ENCODE data around the gene NRG2.

The NRG2 gene

GRCh38 chr5:139810341-139811273 is 232.5 kb downstream of the NRG2 start:
- no peak for DNase-seq (ENCODE audit: low read depth)

- DNase-seq (ENCODE audit: low read depth), result no peak
Measured at GRCh38 chr5:139809331-139809810, 233.7 kb downstream of the NRG2 start.

GRCh38 chr5:139808481-139809330 is 234.4 kb downstream of the NRG2 start:
- DNase-seq (ENCODE audit: low read depth), result no peak

DNA sequence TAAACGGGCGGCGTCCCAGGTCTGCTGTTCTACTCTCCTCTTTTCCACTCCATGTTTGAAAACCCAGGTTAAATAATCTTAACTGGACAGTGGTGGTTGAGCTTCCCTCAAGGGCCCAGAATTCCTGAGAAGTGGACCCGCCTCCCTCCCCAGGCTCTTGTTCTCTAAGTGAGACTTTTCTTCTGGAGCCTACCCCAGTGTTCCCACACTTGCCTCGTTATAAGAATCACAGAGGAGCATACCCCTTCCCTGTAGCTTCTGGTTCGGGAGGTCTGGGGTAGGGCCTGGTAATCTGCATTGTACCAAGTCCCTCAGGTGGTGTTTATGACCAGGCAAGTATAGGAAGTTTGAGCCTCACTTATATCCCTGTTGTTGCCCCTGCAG is 235.5 kb downstream of the NRG2 start:
- DNase-seq (ENCODE audit: low read depth), result no peak

DNA sequence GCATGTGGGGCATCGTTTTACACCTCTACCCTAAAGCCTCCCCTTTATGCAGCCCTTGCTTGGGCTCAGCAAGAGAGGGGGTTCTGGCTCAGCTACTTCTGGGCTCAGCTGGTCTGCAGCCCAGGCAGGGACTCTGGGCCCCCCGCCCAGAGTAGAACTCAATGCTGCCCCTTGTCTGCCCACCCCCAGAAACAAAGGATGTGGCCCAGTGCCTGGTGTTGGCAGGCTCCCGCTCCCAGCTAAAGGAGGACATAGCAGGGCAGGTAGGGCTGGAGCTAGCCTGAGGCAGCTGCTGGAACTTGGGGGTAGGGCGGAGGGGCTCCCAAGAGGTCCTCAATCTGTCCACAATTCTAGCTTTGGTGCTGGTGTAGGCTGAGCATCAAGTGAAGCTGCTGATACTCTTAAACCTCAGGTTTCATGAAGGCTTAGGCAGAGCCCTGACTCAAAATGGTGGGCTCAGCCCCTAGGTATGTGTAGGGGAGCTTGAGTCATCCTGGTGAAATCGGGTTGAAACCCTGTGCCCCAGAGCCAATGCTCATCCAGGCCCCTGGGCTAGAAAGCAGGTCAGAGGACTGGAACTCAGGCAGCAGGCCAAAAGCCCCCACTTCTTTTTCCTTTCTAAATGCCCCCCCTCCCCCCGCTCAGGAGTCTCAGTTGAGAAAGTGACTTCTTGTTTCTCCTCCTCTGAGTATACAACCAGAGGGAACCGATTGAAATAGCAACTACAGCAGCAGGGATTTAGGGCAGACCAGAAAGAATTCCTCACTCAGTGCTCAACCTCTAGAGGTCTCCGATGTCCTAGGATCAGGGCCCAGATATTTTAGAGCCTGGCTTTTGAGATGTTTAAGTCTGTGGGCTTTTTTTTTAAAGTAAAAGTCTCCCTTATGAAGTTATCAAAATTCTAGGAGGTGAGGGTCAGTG is 236.1 kb downstream of the NRG2 start:
- no peak for DNase-seq (ENCODE audit: low read depth)

GRCh38 chr5:139806111-139806510 is 237.0 kb downstream of the NRG2 start:
- DNase-seq (ENCODE audit: low read depth), result no peak

GRCh38 chr5:139805545-139805944 is 237.6 kb downstream of the NRG2 start:
- no peak for DNase-seq (ENCODE audit: low read depth)

DNA sequence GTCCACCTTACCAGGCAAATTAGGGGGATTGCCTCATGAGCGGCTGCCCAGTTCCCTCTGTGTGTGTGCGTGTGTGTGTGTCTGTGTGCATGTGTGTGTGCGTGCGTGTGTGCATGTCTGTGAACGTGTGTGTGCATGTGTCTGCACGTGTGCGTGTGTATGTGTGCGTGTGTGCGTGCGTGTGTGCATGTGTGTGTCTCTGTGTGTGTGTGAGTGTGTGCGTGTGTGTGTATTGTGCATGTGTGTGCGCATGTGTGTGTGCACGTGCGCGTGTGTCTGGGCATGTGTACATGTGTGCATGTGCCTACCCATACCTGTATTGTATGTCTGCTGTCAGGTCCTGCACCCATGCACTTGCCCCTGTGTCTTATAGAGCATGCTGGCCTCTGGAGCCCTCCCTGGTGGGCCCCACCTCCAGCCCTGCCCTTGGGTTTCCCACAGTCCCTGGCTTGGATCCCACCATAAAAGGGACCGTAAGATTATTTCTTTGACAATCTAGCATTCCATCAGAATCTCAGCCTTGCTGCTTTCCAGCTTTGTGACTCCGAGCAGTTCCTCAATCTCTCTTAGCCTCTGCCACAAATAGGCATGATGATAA is 238.2 kb downstream of the NRG2 start:
- no peak for DNase-seq (ENCODE audit: low read depth)

DNA sequence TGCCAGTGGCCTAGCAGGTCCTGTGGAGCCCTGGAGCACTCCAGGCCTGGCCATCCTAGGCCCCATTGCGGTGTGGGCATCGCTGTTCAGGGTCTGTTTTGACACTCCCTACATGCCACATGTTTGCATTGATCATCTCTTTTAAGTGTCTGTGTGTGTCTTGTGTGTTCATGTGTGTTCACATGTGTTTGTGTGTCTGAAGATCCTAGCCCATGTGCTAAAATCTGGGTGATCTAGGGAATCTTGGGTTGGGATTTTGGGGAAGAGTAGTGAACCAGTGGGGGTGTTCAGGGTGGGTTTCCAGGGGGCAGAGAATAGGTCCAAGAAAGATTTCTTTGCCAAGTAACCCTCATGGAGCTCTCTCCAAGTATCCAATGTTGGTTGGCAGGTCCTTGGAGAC is 239.1 kb downstream of the NRG2 start:
- DNase-seq (ENCODE audit: low read depth), result no peak

- no peak for DNase-seq (ENCODE audit: low read depth)
Measured at GRCh38 chr5:139799359-139799758, 243.7 kb downstream of the NRG2 start.

- no peak for DNase-seq (ENCODE audit: low read depth)
Measured at GRCh38 chr5:139798883-139799282, 244.2 kb downstream of the NRG2 start.

DNA sequence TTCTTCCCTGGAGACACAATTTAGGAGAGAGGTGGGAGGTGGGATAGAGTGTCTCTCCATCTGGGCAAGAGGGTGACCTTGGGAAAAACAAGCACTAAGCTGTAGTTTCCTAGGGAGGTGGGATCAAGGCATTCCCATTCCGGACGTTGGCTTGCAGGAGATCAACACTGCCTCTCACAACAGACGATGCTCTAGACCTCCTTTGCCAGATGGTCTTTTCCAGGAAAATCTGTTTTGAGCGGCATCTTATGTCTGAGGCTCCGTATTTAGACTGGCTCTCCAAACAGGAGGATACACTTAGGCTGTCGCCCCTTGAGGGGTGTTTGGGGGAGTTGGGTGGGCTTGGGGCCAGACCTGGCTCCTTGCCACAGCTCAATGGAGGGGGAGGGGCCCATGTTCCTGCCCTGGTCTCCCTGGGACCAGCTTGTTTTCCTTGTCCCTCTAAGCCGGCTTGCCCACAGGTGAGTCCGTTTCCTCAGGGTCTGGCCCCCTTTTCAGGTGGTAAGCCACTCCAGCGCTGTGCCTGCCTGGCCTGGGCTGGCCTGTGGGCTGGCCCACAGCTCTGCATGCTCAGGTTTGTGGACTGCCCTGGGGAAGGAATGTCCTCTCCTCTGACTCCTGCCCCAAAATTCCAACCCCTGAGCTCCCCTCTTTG is 245.1 kb downstream of the NRG2 start:
- no peak for DNase-seq (ENCODE audit: low read depth)

DNA sequence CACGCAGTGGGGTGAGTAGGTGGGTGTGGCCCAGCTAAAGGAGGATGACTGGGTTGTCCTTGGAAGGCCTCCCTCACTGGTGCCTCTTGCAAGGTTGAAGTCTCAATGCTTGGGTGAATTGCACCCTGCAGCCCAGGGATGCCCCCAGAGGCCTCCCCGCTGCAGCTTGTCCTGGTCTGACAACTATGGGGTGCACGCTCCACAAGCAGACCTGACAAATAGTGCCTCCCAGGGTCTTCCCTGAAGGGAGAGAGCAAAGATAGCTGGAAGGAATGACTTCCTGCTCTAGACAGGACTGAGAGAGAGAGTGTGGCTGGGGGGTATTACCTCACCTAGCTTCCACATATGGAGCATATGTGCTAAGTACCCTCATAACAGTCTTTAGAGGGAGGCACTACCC is 245.8 kb downstream of the NRG2 start:
- DNase-seq (ENCODE audit: low read depth), result no peak
